A549 (cell line): Measurements from ENCODE around the gene ORC6. TPM values are rescaled to one million over a fixed set of nuclear protein-coding genes. Genes with fewer than 3 reads are reported as not detected.

Source experiments
- ATAC-seq, 2 experiments: fragments of 200-7000 bp in 1 of 2; fragments of >200 bp in 1 of 2; cut with Nextera tagmentation in 1 of 2; cut with Tn5 transposase in 1 of 2; 3 replicates each; pipeline versions ENCODE4 v1.8.0 to v1.9.1; 2018 to 2020; ENCODE audit warnings: mild to moderate bottlenecking in 1 of 2, moderate library complexity in 1 of 2
- CTCF ChIA-PET: fragments of 300-600 bp; sonication (Branson Sonifier 250); formaldehyde crosslinking; extraction: SDS; loops from one replicate; lab custom pipeline; 2021; ENCODE audit warnings: antibody characterized with exemption, inconsistent platforms; lab: Yijun Ruan, JAX
- POLR2A ChIA-PET: fragments of 350-600 bp; formaldehyde crosslinking; extraction: SDS; loops from one replicate; lab custom pipeline; 2021; ENCODE audit warnings: antibody characterized with exemption, inconsistent platforms; lab: Yijun Ruan, JAX
- DNase-seq, 2 experiments: peaks; one replicate each; pipeline versions ENCODE4 v3.0.0 to v3.0.0-alpha.2; 2011 to 2016; ENCODE audit warnings: low read depth in 1 of 2, low spot score in 1 of 2
- FAIRE-seq: peaks from 2 replicates; lab custom pipeline; 2011; peaks lifted over from hg19 to GRCh38; lab: Jason Lieb, UNC
- H3K27ac ChIP-seq, 2 experiments: fragments of >200 bp; sonication (Bioruptor Twin); formaldehyde crosslinking; 3 replicates each; pipeline ENCODE4 v1.5.1; 2016 to 2017
- H3K4me1 ChIP-seq: fragments of >200 bp; sonication (Bioruptor Twin); formaldehyde crosslinking; 3 replicates; pipeline ENCODE4 v1.6.1; 2016
- H3K4me2 ChIP-seq: fragments of >200 bp; sonication (Bioruptor Twin); formaldehyde crosslinking; 3 replicates; pipeline ENCODE4 v1.6.1; 2016
- H3K4me3 ChIP-seq: fragments of >200 bp; sonication (Bioruptor Twin); formaldehyde crosslinking; 3 replicates; pipeline ENCODE4 v1.5.1; 2016
- H3K9me3 ChIP-seq: fragments of >200 bp; sonication (Bioruptor Twin); formaldehyde crosslinking; 3 replicates; pipeline ENCODE4 v1.6.1; 2016
- BCL3 ChIP-seq: fragments of >200 bp; sonication (Bioruptor Twin); formaldehyde crosslinking; IDR thresholded peaks from 3 replicates; pipeline ENCODE4 v1.6.1; 2016
- CBX2 ChIP-seq: fragments of 200-600 bp; sonication (generic); IDR thresholded peaks from 2 replicates; pipeline ENCODE4 v1.6.1; 2016; ENCODE audit warnings: low read depth, mild to moderate bottlenecking, borderline replicate concordance
- CBX8 ChIP-seq: fragments of 200-600 bp; sonication (generic); IDR thresholded peaks from 2 replicates; pipeline ENCODE4 v1.6.1; 2016
- CEBPB ChIP-seq, 2 experiments: fragments of >200 bp in 1 of 2; sonication (Bioruptor Twin) in 1 of 2; formaldehyde crosslinking in 1 of 2; IDR thresholded peaks; 2 replicates each; pipeline ENCODE4 v1.6.1; 2012 to 2016
- CHD2 ChIP-seq: fragments of 150-350 bp; IDR thresholded peaks from 2 replicates; pipeline ENCODE4 v1.6.1; 2014; ENCODE audit warnings: low read length; ENCODE audit not compliant: partially characterized antibody
- EP300 ChIP-seq, 2 experiments: fragments of >200 bp; sonication (Bioruptor Twin); formaldehyde crosslinking; IDR thresholded peaks; 2 replicates in 1 of 2; 3 replicates in 1 of 2; pipeline ENCODE4 v1.6.1; 2016 to 2017
- ESRRA ChIP-seq: fragments of 150-350 bp; IDR thresholded peaks from 2 replicates; pipeline ENCODE4 v1.6.1; 2014; ENCODE audit warnings: mild to moderate bottlenecking, low read length, borderline replicate concordance
- FOSL2 ChIP-seq, 2 experiments: fragments of 450-650 bp in 1 of 2; fragments of >200 bp in 1 of 2; sonication (Bioruptor Twin) in 1 of 2; formaldehyde crosslinking; IDR thresholded peaks; 2 replicates each; pipeline versions ENCODE4 v1.5.0 to v1.6.1; 2016 to 2020; ENCODE audit warnings: mild to moderate bottlenecking in 1 of 2, moderate library complexity in 1 of 2
- GATA3 ChIP-seq: IDR thresholded peaks from 2 replicates; pipeline ENCODE4 v1.6.1; 2012; ENCODE audit warnings: borderline replicate concordance
- HDAC2 ChIP-seq: fragments of 200-600 bp; sonication (generic); IDR thresholded peaks from 2 replicates; pipeline ENCODE4 v1.6.1; 2016
- HMGXB4 ChIP-seq: fragments of 250-450 bp; sonication (Bioruptor Pico); IDR thresholded peaks from 2 replicates; pipeline ENCODE4 v1.5.0; 2021; ENCODE audit warnings: mild to moderate bottlenecking, moderate library complexity, borderline replicate concordance
- HOXA7 ChIP-seq: fragments of 250-450 bp; sonication (Bioruptor Pico); IDR thresholded peaks from 2 replicates; pipeline ENCODE4 v1.5.0; 2020; ENCODE audit warnings: mild to moderate bottlenecking, moderate library complexity
- HOXB13 ChIP-seq: fragments of 250-450 bp; sonication (Bioruptor Pico); IDR thresholded peaks from 2 replicates; pipeline ENCODE4 v1.5.0; 2020; ENCODE audit warnings: low read depth, mild to moderate bottlenecking, moderate library complexity
- HOXB5 ChIP-seq: fragments of 250-450 bp; sonication (Bioruptor Pico); IDR thresholded peaks from 2 replicates; pipeline ENCODE4 v1.5.0; 2020; ENCODE audit warnings: mild to moderate bottlenecking, moderate library complexity
- JUN ChIP-seq, 2 experiments: fragments of >200 bp; sonication (Bioruptor Twin); formaldehyde crosslinking; IDR thresholded peaks; 2 replicates in 1 of 2; 3 replicates in 1 of 2; pipeline ENCODE4 v1.6.1; 2016 to 2017
- KDM1A ChIP-seq: fragments of 200-600 bp; sonication (generic); IDR thresholded peaks from 2 replicates; pipeline ENCODE4 v1.6.1; 2016; ENCODE audit warnings: low read depth, mild to moderate bottlenecking
- MAFK ChIP-seq: fragments of 450-650 bp; IDR thresholded peaks from 2 replicates; pipeline ENCODE4 v1.6.1; 2014; ENCODE audit not compliant: partially characterized antibody
- MAX ChIP-seq: IDR thresholded peaks from 2 replicates; pipeline ENCODE4 v1.6.1; 2012
- MAZ ChIP-seq: fragments of 150-350 bp; IDR thresholded peaks from 2 replicates; pipeline ENCODE4 v1.6.1; 2014; ENCODE audit warnings: antibody characterized with exemption, low read depth, low read length, borderline replicate concordance
- MYC ChIP-seq: IDR thresholded peaks from 2 replicates; pipeline ENCODE4 v1.6.1; 2012; ENCODE audit warnings: mild to moderate bottlenecking, inconsistent platforms, low read length, improper control_type of control experiment, borderline replicate concordance
- NFE2L2 ChIP-seq: fragments of 150-350 bp; conservative IDR thresholded peaks from 2 replicates; pipeline ENCODE4 v1.6.1; 2014; ENCODE audit warnings: low read length
- NR3C1 ChIP-seq: fragments of >200 bp; sonication (Bioruptor Twin); formaldehyde crosslinking; IDR thresholded peaks from 3 replicates; pipeline ENCODE4 v1.6.1; 2017
- POLR2A ChIP-seq: IDR thresholded peaks from 2 replicates; pipeline ENCODE4 v1.6.1; 2012; ENCODE audit warnings: mild to moderate bottlenecking, low read length
- POLR2AphosphoS2 ChIP-seq: conservative IDR thresholded peaks from 2 replicates; pipeline ENCODE4 v1.6.1; 2012; ENCODE audit warnings: low read length, improper control_type of control experiment, inconsistent platforms
- RNF2 ChIP-seq: fragments of 200-600 bp; sonication (generic); IDR thresholded peaks from 2 replicates; pipeline ENCODE4 v1.6.1; 2016; ENCODE audit warnings: low read depth, mild to moderate bottlenecking, antibody characterized with exemption, moderate library complexity, borderline replicate concordance
- SREBF2 ChIP-seq: fragments of 450-650 bp; IDR thresholded peaks from 2 replicates; pipeline ENCODE4 v1.6.1; 2014; ENCODE audit warnings: mild to moderate bottlenecking, moderate library complexity
- TFCP2L1 ChIP-seq: fragments of 250-450 bp; sonication (Bioruptor Pico); IDR thresholded peaks from 2 replicates; pipeline ENCODE4 v1.5.0; 2021; ENCODE audit warnings: mild to moderate bottlenecking
- ZC3H11A ChIP-seq: fragments of 450-650 bp; IDR thresholded peaks from 2 replicates; pipeline ENCODE4 v1.6.1; 2014; ENCODE audit warnings: antibody characterized with exemption, mild to moderate bottlenecking
- ZFP36 ChIP-seq: fragments of 450-650 bp; IDR thresholded peaks from 2 replicates; pipeline ENCODE4 v1.6.1; 2014; ENCODE audit warnings: borderline replicate concordance; ENCODE audit not compliant: partially characterized antibody
- ZNF302 ChIP-seq: fragments of 250-450 bp; sonication (Bioruptor Pico); IDR thresholded peaks from 2 replicates; pipeline ENCODE4 v1.9.0; 2021; ENCODE audit warnings: inconsistent platforms, mild to moderate bottlenecking, moderate library complexity
- ZSCAN20 ChIP-seq: fragments of 250-450 bp; sonication (Bioruptor Pico); IDR thresholded peaks from 2 replicates; pipeline ENCODE4 v1.8.0; 2022; ENCODE audit warnings: mild to moderate bottlenecking, moderate library complexity
- WGBS: methylation state at CpG from one replicate; pipeline ENCODE4 v1.1.6; 2017; ENCODE audit errors: missing lambda C conversion rate; 5-methylcytosine and 5-hydroxymethylcytosine counted together
- polyA plus RNA-seq, 4 experiments: library from polyadenylated mRNA; depleted of rRNA in 3 of 4; stranded (reverse); fragments of >200 nt; fragmentation: RNase III in 1 of 4; extraction: RNeasy Plus Mini Kit Qiagen cat#74134 plus additional on column Dnase treatment in 1 of 4; gene quantifications; 2 replicates in 3 of 4; 3 replicates in 1 of 4; pipeline ENCODE4 v1.2.3, GENCODE V29; 2011 to 2017
- TF ChIP-seq, protein P1 (sequence below): fragments of 150-350 bp; IDR thresholded peaks from 2 replicates; pipeline ENCODE4 v1.6.1; 2014; ENCODE audit warnings: low read depth, mild to moderate bottlenecking, low read length
- TF ChIP-seq, protein P2 (sequence below): fragments of 200-600 bp; sonication (generic); IDR thresholded peaks from 2 replicates; pipeline ENCODE4 v1.6.1; 2016; ENCODE audit warnings: antibody characterized with exemption, mild to moderate bottlenecking, moderate library complexity

Gene ORC6
- polyA plus RNA-seq, 2 of the 4 experiments (the other 2 are of a cell fraction): 35.0 to 44.5 TPM

DNA sequence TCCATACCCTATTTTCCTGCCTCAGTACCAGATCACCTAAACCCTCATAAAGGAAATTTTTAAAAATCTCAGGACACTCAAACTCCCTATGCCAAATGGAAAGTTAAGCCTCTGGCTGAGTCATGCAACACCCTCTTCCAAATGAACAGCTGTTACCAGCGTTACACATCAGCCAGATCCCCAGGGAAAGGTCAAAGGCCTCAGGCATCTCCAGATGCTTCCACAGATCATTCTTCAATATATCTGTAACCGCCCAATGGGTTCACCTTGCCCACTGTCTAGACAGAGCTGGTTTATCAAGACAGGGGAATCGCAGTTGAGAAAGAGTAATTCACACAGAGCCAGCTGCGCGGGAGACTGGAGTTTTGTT is 39.2 kb upstream of the ORC6 start (continued):
- TF ChIP-seq, protein P1, sequence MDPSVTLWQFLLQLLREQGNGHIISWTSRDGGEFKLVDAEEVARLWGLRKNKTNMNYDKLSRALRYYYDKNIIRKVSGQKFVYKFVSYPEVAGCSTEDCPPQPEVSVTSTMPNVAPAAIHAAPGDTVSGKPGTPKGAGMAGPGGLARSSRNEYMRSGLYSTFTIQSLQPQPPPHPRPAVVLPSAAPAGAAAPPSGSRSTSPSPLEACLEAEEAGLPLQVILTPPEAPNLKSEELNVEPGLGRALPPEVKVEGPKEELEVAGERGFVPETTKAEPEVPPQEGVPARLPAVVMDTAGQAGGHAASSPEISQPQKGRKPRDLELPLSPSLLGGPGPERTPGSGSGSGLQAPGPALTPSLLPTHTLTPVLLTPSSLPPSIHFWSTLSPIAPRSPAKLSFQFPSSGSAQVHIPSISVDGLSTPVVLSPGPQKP: no peak
- TF ChIP-seq POLR2AphosphoS2 (no peak), HOXB13 (no peak), ESRRA (no peak)

DNA sequence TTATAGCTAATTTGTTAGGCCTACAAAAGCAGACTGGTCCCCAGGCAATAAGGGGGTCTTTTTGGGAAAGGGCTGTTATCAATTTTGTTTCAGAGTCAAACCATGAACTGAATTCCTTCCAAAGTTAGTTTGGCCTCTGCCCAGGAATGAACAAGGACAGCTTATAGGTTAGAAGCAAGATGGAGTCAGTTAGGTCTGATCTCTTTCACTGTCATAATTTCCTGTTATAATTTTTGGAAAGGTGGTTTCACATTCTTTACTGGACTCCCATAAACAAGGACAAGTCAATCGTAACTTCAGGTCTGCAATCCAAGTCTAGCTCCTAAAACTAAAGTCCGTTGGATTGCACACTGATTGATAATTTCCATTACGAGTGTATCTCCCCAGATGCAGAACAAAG is 38.2 kb upstream of the ORC6 start:
- Histone ChIP-seq H3K4me2 (no peak overlapping the region), H3K9me3 (no peaks in the 10 kb centered on the region), H3K27ac (no peak overlapping the region), H3K4me1 (no peaks in the 10 kb centered on the region), H3K4me3 (no peak overlapping the region)
- ATAC-seq (no peak), FAIRE-seq (no peak), DNase-seq (no peak)
- TF ChIP-seq RNF2 (no peak), ESRRA (no peak), NR3C1 (no peak), SREBF2 (no peak), HMGXB4 (CRISPR knock-in tag) (no peak), JUN (IDR thresholded peaks at IDR 0.05) (no peak), ZSCAN20 (no peak), GATA3 (no peak), MAFK (no peak), FOSL2 (IDR thresholded peaks at IDR 0.05) (no peak), FOSL2 (CRISPR knock-in tag; IDR thresholded peaks at IDR 0.05) (no peak), NFE2L2 (no peak), MAX (no peak), ZNF302 (CRISPR knock-in tag) (no peak), HOXA7 (CRISPR knock-in tag) (no peak), BCL3 (no peak), CEBPB (IDR thresholded peaks at IDR 0.05) (no peak), MYC (no peak), CBX8 (no peak), EP300 (IDR thresholded peaks at IDR 0.05) (no peak)
- 88% methylated on average over 3 of the region's 3 CpGs for WGBS
- ChIA-PET CTCF (interaction anchor here (1.0 to 1.2 kb wide), 2 partner anchors 22 kb away, joined by 3 to 5 read pairs; no protein-coding TSS in a partner anchor), POLR2A (no interaction called here)

DNA sequence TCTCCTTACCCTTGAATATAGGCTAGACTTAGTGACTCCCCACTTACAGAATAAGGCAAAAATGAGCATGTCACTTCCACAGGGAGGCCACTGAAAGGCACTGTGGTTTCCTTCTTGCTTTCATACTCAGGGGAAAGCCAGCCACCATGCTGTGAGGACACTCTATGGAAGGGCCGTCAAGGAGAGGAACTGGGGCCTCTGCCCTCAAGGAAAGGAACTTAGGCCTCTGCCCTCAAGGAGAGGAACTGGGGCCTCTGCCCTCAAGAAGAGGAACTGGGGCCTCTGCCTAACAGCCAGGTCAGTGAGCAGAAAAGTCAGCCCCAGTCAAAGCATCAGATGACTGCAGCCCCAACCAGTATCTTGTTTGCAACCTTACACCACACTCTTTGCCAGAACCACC is 30.5 kb upstream of the ORC6 start:
- CTCF ChIA-PET: interaction anchor here (4.1 kb wide), 1 partner anchor 14 kb away, joined by 27 read pairs; no protein-coding TSS in a partner anchor
- WGBS: 100% methylated on average over 1 of the region's 1 CpG
- ATAC-seq (0 out of 6 replicates have a peak, but pooled peaks of 1 of the 2 experiments have one; percentile 24), FAIRE-seq (no peak), DNase-seq (no peak)
- Histone ChIP-seq H3K4me2 (no peak overlapping the region), H3K4me3 (no peak overlapping the region), H3K9me3 (no peaks in the 10 kb centered on the region), H3K4me1 (no peaks in the 10 kb centered on the region), H3K27ac (no peak overlapping the region)
- POLR2A ChIA-PET: no interaction called here
- TF ChIP-seq CHD2 (no peak), NR3C1 (no peak), MAZ (no peak), POLR2A (no peak), TFCP2L1 (CRISPR knock-in tag) (no peak), KDM1A (no peak), ZC3H11A (no peak), ZFP36 (no peak), CBX2 (no peak), HDAC2 (no peak), HOXB5 (CRISPR knock-in tag) (no peak)
- TF ChIP-seq, protein P2, sequence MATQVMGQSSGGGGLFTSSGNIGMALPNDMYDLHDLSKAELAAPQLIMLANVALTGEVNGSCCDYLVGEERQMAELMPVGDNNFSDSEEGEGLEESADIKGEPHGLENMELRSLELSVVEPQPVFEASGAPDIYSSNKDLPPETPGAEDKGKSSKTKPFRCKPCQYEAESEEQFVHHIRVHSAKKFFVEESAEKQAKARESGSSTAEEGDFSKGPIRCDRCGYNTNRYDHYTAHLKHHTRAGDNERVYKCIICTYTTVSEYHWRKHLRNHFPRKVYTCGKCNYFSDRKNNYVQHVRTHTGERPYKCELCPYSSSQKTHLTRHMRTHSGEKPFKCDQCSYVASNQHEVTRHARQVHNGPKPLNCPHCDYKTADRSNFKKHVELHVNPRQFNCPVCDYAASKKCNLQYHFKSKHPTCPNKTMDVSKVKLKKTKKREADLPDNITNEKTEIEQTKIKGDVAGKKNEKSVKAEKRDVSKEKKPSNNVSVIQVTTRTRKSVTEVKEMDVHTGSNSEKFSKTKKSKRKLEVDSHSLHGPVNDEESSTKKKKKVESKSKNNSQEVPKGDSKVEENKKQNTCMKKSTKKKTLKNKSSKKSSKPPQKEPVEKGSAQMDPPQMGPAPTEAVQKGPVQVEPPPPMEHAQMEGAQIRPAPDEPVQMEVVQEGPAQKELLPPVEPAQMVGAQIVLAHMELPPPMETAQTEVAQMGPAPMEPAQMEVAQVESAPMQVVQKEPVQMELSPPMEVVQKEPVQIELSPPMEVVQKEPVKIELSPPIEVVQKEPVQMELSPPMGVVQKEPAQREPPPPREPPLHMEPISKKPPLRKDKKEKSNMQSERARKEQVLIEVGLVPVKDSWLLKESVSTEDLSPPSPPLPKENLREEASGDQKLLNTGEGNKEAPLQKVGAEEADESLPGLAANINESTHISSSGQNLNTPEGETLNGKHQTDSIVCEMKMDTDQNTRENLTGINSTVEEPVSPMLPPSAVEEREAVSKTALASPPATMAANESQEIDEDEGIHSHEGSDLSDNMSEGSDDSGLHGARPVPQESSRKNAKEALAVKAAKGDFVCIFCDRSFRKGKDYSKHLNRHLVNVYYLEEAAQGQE: no peak
